ENCODE measurements around the gene ATF7IP2. TPM values are rescaled to one million over a fixed set of nuclear protein-coding genes. Genes with fewer than 3 reads are reported as not detected.

Gene ATF7IP2
- total and polyA plus RNA-seq, 2 of the 13 experiments (the other 11 are each of a cell fraction or from before 2014, with no cell fraction given): 117 to 217 TPM

DNA sequence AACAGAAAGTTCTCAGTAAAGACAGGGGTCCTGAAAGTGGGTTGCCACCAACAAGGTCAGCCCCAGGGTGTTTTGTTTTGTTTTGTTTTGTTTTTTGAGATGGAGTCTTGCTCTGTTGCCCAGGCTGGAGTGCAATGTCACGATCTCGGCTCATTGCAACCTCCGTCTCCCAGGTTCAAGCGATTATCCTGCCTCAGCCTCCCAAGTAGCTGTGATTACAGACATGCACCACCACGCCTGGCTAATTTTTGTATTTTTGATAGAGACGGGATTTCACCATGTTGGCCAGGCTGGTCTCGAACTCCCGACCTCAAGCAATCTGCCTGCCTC lies 24.1 kb upstream of the ATF7IP2 start (continued):
- TF ChIP-seq, protein P1, sequence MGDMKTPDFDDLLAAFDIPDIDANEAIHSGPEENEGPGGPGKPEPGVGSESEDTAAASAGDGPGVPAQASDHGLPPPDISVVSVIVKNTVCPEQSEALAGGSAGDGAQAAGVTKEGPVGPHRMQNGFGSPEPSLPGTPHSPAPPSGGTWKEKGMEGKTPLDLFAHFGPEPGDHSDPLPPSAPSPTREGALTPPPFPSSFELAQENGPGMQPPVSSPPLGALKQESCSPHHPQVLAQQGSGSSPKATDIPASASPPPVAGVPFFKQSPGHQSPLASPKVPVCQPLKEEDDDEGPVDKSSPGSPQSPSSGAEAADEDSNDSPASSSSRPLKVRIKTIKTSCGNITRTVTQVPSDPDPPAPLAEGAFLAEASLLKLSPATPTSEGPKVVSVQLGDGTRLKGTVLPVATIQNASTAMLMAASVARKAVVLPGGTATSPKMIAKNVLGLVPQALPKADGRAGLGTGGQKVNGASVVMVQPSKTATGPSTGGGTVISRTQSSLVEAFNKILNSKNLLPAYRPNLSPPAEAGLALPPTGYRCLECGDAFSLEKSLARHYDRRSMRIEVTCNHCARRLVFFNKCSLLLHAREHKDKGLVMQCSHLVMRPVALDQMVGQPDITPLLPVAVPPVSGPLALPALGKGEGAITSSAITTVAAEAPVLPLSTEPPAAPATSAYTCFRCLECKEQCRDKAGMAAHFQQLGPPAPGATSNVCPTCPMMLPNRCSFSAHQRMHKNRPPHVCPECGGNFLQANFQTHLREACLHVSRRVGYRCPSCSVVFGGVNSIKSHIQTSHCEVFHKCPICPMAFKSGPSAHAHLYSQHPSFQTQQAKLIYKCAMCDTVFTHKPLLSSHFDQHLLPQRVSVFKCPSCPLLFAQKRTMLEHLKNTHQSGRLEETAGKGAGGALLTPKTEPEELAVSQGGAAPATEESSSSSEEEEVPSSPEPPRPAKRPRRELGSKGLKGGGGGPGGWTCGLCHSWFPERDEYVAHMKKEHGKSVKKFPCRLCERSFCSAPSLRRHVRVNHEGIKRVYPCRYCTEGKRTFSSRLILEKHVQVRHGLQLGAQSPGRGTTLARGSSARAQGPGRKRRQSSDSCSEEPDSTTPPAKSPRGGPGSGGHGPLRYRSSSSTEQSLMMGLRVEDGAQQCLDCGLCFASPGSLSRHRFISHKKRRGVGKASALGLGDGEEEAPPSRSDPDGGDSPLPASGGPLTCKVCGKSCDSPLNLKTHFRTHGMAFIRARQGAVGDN (CRISPR knock-in tag; IDR thresholded peaks at IDR 0.05): peak; percentile 33
- 0 out of 2 replicates have a peak, but pooled peaks have one; percentile 32 for TF ChIP-seq MIER3 (CRISPR knock-in tag; IDR thresholded peaks at IDR 0.05; ENCODE audit: borderline replicate concordance)
- TF ChIP-seq MTA1 (CRISPR knock-in tag; IDR thresholded peaks at IDR 0.05; ENCODE audit: borderline replicate concordance): 0 out of 2 replicates have a peak, but pooled peaks have one; percentile 17
- TF ChIP-seq NRL (CRISPR knock-in tag; IDR thresholded peaks at IDR 0.05; ENCODE audit: borderline replicate concordance): peak; percentile 73; the same call in 1 of the 2 replicates
- TF ChIP-seq ZNF225 (CRISPR knock-in tag; IDR thresholded peaks at IDR 0.05): peak; percentile 75; the same call in 1 of the 2 replicates
- TF ChIP-seq, protein P2, sequence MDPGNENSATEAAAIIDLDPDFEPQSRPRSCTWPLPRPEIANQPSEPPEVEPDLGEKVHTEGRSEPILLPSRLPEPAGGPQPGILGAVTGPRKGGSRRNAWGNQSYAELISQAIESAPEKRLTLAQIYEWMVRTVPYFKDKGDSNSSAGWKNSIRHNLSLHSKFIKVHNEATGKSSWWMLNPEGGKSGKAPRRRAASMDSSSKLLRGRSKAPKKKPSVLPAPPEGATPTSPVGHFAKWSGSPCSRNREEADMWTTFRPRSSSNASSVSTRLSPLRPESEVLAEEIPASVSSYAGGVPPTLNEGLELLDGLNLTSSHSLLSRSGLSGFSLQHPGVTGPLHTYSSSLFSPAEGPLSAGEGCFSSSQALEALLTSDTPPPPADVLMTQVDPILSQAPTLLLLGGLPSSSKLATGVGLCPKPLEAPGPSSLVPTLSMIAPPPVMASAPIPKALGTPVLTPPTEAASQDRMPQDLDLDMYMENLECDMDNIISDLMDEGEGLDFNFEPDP (CRISPR knock-in tag; conservative IDR thresholded peaks at IDR 0.05): 0 out of 2 replicates have a peak, but pooled peaks have one; percentile 25
- TF ChIP-seq NFE2L1 (CRISPR knock-in tag; IDR thresholded peaks at IDR 0.05; ENCODE audit: borderline replicate concordance): 0 out of 2 replicates have a peak, but pooled peaks have one; percentile 46
- 0 out of 2 replicates have a peak, but pooled peaks have one; percentile 27 for TF ChIP-seq ZNF501 (CRISPR knock-in tag; IDR thresholded peaks at IDR 0.05)
- TF ChIP-seq ZNF891 (CRISPR knock-in tag; IDR thresholded peaks at IDR 0.05): peak; percentile 36; the same call in 1 of the 2 replicates
